ENCODE measurements around the gene FAM219B. TPM values are rescaled to one million over a fixed set of nuclear protein-coding genes. Genes with fewer than 3 reads are reported as not detected.
A peak's percentile ranks its signal among the peaks of the same experiment; 100 is the strongest.
"Not testable (repeated sequence)": the region's sequence is repeated elsewhere in the genome, so short reads cannot be mapped to it uniquely, and the experiment has no call there.

Gene FAM219B
- total and polyA plus RNA-seq, 9 donors, result 40.7 to 77.6 (median 47.1) TPM

DNA sequence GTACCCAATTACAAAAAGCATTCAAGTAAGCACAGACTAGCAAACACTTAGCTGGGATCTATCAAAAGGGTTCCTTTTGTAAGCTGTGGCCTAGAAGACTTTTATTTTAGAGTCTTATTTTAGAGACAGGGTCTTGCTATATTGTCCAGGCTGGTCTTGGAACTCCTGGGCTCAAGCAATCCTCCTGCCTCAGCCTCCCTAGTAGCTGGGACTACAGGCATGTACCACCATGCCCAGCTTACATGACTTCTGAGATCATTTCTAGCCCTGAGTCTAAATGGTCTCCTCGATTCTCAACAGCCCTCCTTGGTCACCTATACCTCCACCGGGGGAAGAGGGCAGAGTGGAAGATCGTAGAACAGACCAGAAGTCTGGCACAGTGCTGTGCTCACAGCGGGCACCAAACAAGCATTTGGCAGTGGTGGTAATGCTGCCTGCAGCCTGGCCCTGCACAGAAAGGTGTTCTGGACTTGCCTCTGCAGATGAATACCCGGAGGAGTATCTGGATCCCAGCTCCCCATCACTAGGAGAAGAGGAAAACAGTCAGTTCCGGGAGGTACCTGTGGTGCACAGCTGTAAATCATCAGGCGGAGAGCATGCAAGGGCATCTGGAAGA, 2.4 kb downstream of the FAM219B start:
- no peak for DNase-seq
- H3K36me3 ChIP-seq (ENCODE audit: control insufficient read depth, insufficient read depth, low read length), result peaks cover 54% of the 10 kb centered on the region
- no peak overlapping the region for H3K27ac ChIP-seq (ENCODE audit: low read length)
- WGBS (ENCODE audit: insufficient coverage), result 96% methylated on average over 3 of the region's 7 CpGs
- H3K4me1 ChIP-seq (ENCODE audit: control insufficient read depth, insufficient read depth, low read length), result peaks cover 24% of the 10 kb centered on the region
- no peak overlapping the region for H3K4me3 ChIP-seq (ENCODE audit: low read length)
- H3K27me3 ChIP-seq (ENCODE audit: control insufficient read depth, insufficient read depth, low read length), result no peaks in the 10 kb centered on the region
- H3K9me3 ChIP-seq (replicated peaks; ENCODE audit: control insufficient read depth, low read depth, low read length), result no peaks in the 10 kb centered on the region

- 100% methylated on average over 1 of the region's 1 CpG for WGBS (ENCODE audit: insufficient coverage)
- Histone ChIP-seq H3K27ac (ENCODE audit: low read length) (no peak overlapping the region), H3K27me3 (ENCODE audit: control insufficient read depth, insufficient read depth, low read length) (no peaks in the 10 kb centered on the region), H3K9me3 (replicated peaks; ENCODE audit: control insufficient read depth, low read depth, low read length) (no peaks in the 10 kb centered on the region), H3K36me3 (ENCODE audit: control insufficient read depth, insufficient read depth, low read length) (peaks cover 59% of the 10 kb centered on the region), H3K4me1 (ENCODE audit: control insufficient read depth, insufficient read depth, low read length) (peaks cover 24% of the 10 kb centered on the region), H3K4me3 (ENCODE audit: low read length) (no peak overlapping the region)
- no peak for DNase-seq
These were observed 3.0 kb downstream of the FAM219B start for GRCh38 chr15:74903676-74904075.

- peaks cover 66% of the 10 kb centered on the region for H3K36me3 ChIP-seq (ENCODE audit: control insufficient read depth, insufficient read depth, low read length)
- H3K4me1 ChIP-seq (ENCODE audit: control insufficient read depth, insufficient read depth, low read length), result peaks cover 23% of the 10 kb centered on the region
- no peaks in the 10 kb centered on the region for H3K9me3 ChIP-seq (replicated peaks; ENCODE audit: control insufficient read depth, low read depth, low read length)
- H3K4me3 ChIP-seq (ENCODE audit: low read length), result no peak overlapping the region
- no peak overlapping the region for H3K27ac ChIP-seq (ENCODE audit: low read length)
- no peak for DNase-seq
- 93% methylated on average over 3 of the region's 4 CpGs for WGBS (ENCODE audit: insufficient coverage)
- H3K27me3 ChIP-seq (ENCODE audit: control insufficient read depth, insufficient read depth, low read length), result no peaks in the 10 kb centered on the region
These were observed 4.2 kb downstream of the FAM219B start for GRCh38 chr15:74902295-74903075.

- 45% methylated on average over 2 of the region's 5 CpGs for WGBS (ENCODE audit: insufficient coverage)
- peak overlapping the region; percentile 7 for H3K27ac ChIP-seq (ENCODE audit: low read length)
- H3K4me3 ChIP-seq (ENCODE audit: low read length), result no peak overlapping the region
- peak; percentile 64 for DNase-seq
- H3K4me1 ChIP-seq (ENCODE audit: control insufficient read depth, insufficient read depth, low read length), result peaks cover 20% of the 10 kb centered on the region
- peaks cover 75% of the 10 kb centered on the region for H3K36me3 ChIP-seq (ENCODE audit: control insufficient read depth, insufficient read depth, low read length)
- no peaks in the 10 kb centered on the region for H3K27me3 ChIP-seq (ENCODE audit: control insufficient read depth, insufficient read depth, low read length)
- no peaks in the 10 kb centered on the region for H3K9me3 ChIP-seq (replicated peaks; ENCODE audit: control insufficient read depth, low read depth, low read length)
These were observed 5.0 kb downstream of the FAM219B start for GRCh38 chr15:74901612-74902063.

DNA sequence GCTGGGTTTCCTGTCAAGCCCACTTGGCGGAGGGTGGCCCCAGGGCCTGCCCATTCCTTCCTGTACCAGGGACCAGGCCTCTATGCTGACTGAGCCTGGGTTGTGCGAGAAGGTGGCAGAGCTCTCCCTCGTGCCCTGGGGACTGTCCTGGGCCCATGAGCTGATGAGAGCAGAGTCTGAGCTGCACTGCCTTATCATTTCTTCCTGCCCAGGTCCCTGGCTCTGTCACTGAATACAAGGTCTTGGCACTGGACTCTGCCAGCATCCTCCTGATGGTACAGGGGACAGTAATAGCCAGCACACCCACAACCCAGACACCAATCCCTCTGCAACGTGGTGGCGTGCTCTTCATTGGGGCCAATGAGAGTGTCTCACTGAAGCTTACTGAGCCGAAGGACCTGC, 9.3 kb downstream of the FAM219B start:
- no peak for DNase-seq
- H3K4me3 ChIP-seq (ENCODE audit: low read length), result no peak overlapping the region
- H3K27me3 ChIP-seq (ENCODE audit: control insufficient read depth, insufficient read depth, low read length), result no peaks in the 10 kb centered on the region
- H3K36me3 ChIP-seq (ENCODE audit: control insufficient read depth, insufficient read depth, low read length), result peaks cover 77% of the 10 kb centered on the region
- H3K9me3 ChIP-seq (replicated peaks; ENCODE audit: control insufficient read depth, low read depth, low read length), result no peaks in the 10 kb centered on the region
- WGBS (ENCODE audit: insufficient coverage), result 84% methylated on average over 6 of the region's 6 CpGs
- H3K4me1 ChIP-seq (ENCODE audit: control insufficient read depth, insufficient read depth, low read length), result peaks cover 12% of the 10 kb centered on the region
- H3K27ac ChIP-seq (ENCODE audit: low read length), result no peak overlapping the region

DNA sequence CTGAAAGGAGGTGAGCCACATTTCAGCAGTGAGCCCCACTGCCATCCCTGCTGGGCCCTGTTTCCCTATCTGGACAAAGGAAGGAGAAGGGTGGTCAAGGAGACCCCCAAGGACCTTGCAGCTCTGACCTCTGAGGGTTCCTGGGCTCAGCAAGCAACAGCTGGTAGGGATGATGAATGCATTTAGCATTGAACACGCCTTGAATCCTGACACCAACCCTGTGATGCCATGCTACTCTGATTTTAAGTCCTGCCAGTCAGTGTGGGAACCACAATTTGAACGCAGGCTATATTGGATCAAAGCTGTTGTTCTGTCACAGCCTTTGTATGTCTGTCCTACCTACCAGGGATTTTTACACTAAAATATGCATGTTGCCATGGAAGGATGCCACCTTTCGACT, 10.3 kb downstream of the FAM219B start:
- DNase-seq, result no peak
- Histone ChIP-seq H3K27ac (ENCODE audit: low read length) (peak overlapping the region; percentile 59), H3K27me3 (ENCODE audit: control insufficient read depth, insufficient read depth, low read length) (no peaks in the 10 kb centered on the region), H3K4me3 (ENCODE audit: low read length) (no peak overlapping the region), H3K9me3 (replicated peaks; ENCODE audit: control insufficient read depth, low read depth, low read length) (no peaks in the 10 kb centered on the region), H3K36me3 (ENCODE audit: control insufficient read depth, insufficient read depth, low read length) (peaks cover 72% of the 10 kb centered on the region), H3K4me1 (ENCODE audit: control insufficient read depth, insufficient read depth, low read length) (peaks cover 16% of the 10 kb centered on the region)
- 79% methylated on average over 2 of the region's 3 CpGs for WGBS (ENCODE audit: insufficient coverage)

DNA sequence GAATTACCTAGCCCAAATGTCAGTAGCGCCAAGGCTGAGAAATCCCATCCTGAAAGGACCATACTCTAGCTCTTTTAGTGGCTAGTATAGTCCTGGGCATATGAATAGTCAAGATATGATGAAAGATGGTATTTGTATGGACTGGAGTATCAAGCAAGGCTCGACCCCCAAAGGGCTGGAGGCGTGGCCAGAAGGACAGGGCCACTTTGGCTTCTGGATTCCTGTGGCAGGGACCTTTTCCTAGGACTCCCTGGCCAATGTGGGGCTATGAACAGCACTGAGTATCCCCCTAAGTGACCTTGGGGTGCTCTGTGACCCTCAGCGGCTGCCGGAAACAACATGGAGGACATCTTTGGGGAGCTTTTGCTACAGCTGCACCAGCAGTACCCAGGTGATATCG, 10.8 kb downstream of the FAM219B start:
- H3K9me3 ChIP-seq (replicated peaks; ENCODE audit: control insufficient read depth, low read depth, low read length), result no peaks in the 10 kb centered on the region
- H3K4me3 ChIP-seq (ENCODE audit: low read length), result no peak overlapping the region
- DNase-seq, result no peak
- 85% methylated on average over 5 of the region's 6 CpGs for WGBS (ENCODE audit: insufficient coverage)
- H3K27me3 ChIP-seq (ENCODE audit: control insufficient read depth, insufficient read depth, low read length), result no peaks in the 10 kb centered on the region
- H3K27ac ChIP-seq (ENCODE audit: low read length), result peak overlapping the region; percentile 59
- H3K36me3 ChIP-seq (ENCODE audit: control insufficient read depth, insufficient read depth, low read length), result peaks cover 71% of the 10 kb centered on the region
- peaks cover 19% of the 10 kb centered on the region for H3K4me1 ChIP-seq (ENCODE audit: control insufficient read depth, insufficient read depth, low read length)

DNA sequence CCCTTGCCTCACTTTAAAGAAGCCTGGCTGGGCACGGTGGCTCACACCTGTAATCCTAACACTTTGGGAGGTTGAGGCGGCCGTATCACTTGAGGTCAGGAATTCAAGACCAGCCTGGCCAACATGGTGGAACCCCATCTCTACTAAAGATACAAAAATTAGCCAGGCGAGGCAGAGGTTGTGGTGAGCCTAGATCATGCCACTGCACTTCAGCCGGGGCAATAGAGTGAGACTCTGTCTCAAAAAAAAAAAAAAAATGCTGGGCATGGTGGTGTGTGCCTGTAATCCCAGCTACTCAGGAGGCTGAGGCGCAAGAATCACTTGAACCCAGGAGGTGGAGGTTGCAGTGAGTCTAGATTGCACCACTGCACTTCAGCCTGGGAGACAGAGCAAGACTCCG, 12.3 kb downstream of the FAM219B start:
- not testable (repeated sequence) for H3K27ac ChIP-seq (ENCODE audit: low read length); H3K4me3 ChIP-seq (ENCODE audit: low read length); H3K27me3 ChIP-seq (ENCODE audit: control insufficient read depth, insufficient read depth, low read length); H3K9me3 ChIP-seq (replicated peaks; ENCODE audit: control insufficient read depth, low read depth, low read length); DNase-seq
- WGBS (ENCODE audit: insufficient coverage), result 100% methylated on average over 1 of the region's 7 CpGs
- Histone ChIP-seq H3K4me1 (ENCODE audit: control insufficient read depth, insufficient read depth, low read length) (peaks cover 30% of the 10 kb centered on the region), H3K36me3 (ENCODE audit: control insufficient read depth, insufficient read depth, low read length) (peaks cover 58% of the 10 kb centered on the region)

DNA sequence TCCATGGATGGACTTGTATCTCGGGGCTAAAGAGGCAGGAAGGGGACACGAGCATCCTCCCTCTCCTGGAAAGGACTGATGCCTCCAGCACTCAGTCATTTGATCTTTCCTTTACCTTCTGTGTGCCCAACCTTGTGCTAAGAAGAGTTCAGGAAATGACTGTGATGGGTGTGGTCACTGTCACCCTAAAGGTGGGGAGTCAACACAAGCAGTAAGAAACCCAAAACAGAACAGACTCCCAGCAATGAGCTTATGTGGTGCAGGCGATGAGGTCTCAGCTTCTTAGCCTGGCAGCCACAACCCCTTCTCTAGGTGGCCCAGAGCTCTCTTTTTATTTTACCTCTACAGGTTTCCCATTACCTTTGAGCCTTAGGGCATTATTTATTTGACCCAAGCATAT, 13.0 kb downstream of the FAM219B start:
- H3K4me1 ChIP-seq (ENCODE audit: control insufficient read depth, insufficient read depth, low read length), result peaks cover 37% of the 10 kb centered on the region

GRCh38 chr15:74892931-74893330, 13.7 kb downstream of the FAM219B start:
- Histone ChIP-seq H3K27ac (ENCODE audit: low read length) (no peak overlapping the region), H3K9me3 (replicated peaks; ENCODE audit: control insufficient read depth, low read depth, low read length) (no peaks in the 10 kb centered on the region), H3K27me3 (ENCODE audit: control insufficient read depth, insufficient read depth, low read length) (no peaks in the 10 kb centered on the region), H3K4me1 (ENCODE audit: control insufficient read depth, insufficient read depth, low read length) (peaks cover 39% of the 10 kb centered on the region), H3K36me3 (ENCODE audit: control insufficient read depth, insufficient read depth, low read length) (peaks cover 50% of the 10 kb centered on the region), H3K4me3 (ENCODE audit: low read length) (no peak overlapping the region)
- WGBS (ENCODE audit: insufficient coverage), result no CpG with 5 or more reads among the region's 2 CpGs
- no peak for DNase-seq

More for the DNA sequence above, 13.0 kb downstream of the FAM219B start:
- H3K9me3 ChIP-seq (replicated peaks; ENCODE audit: control insufficient read depth, low read depth, low read length), result no peaks in the 10 kb centered on the region
- no CpG with 5 or more reads among the region's 3 CpGs for WGBS (ENCODE audit: insufficient coverage)
- H3K27me3 ChIP-seq (ENCODE audit: control insufficient read depth, insufficient read depth, low read length), result no peaks in the 10 kb centered on the region
- H3K27ac ChIP-seq (ENCODE audit: low read length), result no peak overlapping the region
- peaks cover 53% of the 10 kb centered on the region for H3K36me3 ChIP-seq (ENCODE audit: control insufficient read depth, insufficient read depth, low read length)
- no peak overlapping the region for H3K4me3 ChIP-seq (ENCODE audit: low read length)
- DNase-seq, result no peak

Measured in muscle of leg (tissue), 11 donors.